KOPT-K1 (cell line): Measurements from ENCODE around the gene VAV3.

Source experiments
- H3K27ac ChIP-seq: fragments of 200-600 bp; sonication (generic); 2 replicates; pipeline ENCODE4 v1.5.1; 2016; ENCODE audit warnings: antibody characterized with exemption, mild to moderate bottlenecking, low read depth, low read length; ENCODE audit not compliant: poor library complexity, severe bottlenecking
- H3K36me3 ChIP-seq: fragments of 200-600 bp; sonication (generic); 2 replicates; pipeline ENCODE4 v1.5.1; 2017; ENCODE audit warnings: antibody characterized with exemption, mild to moderate bottlenecking, low read length, moderate library complexity; ENCODE audit not compliant: insufficient read depth
- H3K9me3 ChIP-seq: fragments of 200-600 bp; sonication (generic); 2 replicates; pipeline ENCODE4 v1.5.1; 2017; ENCODE audit warnings: antibody characterized with exemption, low read length, mild to moderate bottlenecking; ENCODE audit not compliant: insufficient read depth, poor library complexity, severe bottlenecking

Gene VAV3

GRCh38 chr1:107930292-107930691 is 34.7 kb downstream of the VAV3 start:
- Histone ChIP-seq H3K9me3 (no peaks in the 10 kb centered on the region), H3K36me3 (no peaks in the 10 kb centered on the region), H3K27ac (no peak overlapping the region)

GRCh38 chr1:107927820-107928219 is 37.2 kb downstream of the VAV3 start:
- no peaks in the 10 kb centered on the region for H3K9me3 ChIP-seq
- no peaks in the 10 kb centered on the region for H3K36me3 ChIP-seq
- H3K27ac ChIP-seq, result peak overlapping the region; percentile 39

- no peaks in the 10 kb centered on the region for H3K9me3 ChIP-seq
- H3K36me3 ChIP-seq, result no peaks in the 10 kb centered on the region
- peak overlapping the region; percentile 39 for H3K27ac ChIP-seq
These were observed 38.4 kb downstream of the VAV3 start for GRCh38 chr1:107926436-107927080.

GRCh38 chr1:107925565-107925964 is 39.4 kb downstream of the VAV3 start:
- H3K9me3 ChIP-seq, result no peaks in the 10 kb centered on the region
- H3K36me3 ChIP-seq, result no peaks in the 10 kb centered on the region
- H3K27ac ChIP-seq, result no peak overlapping the region

- Histone ChIP-seq H3K36me3 (no peaks in the 10 kb centered on the region), H3K9me3 (peaks cover 7% of the 10 kb centered on the region), H3K27ac (peak overlapping the region; percentile 89)
These were observed 44.0 kb downstream of the VAV3 start for GRCh38 chr1:107920999-107921398.

- H3K27ac ChIP-seq, result peak overlapping the region; percentile 89
- no peaks in the 10 kb centered on the region for H3K36me3 ChIP-seq
- H3K9me3 ChIP-seq, result peaks cover 7% of the 10 kb centered on the region
These were observed 44.4 kb downstream of the VAV3 start for GRCh38 chr1:107920561-107920960.

GRCh38 chr1:107919953-107920352 is 45.0 kb downstream of the VAV3 start:
- Histone ChIP-seq H3K9me3 (peaks cover 7% of the 10 kb centered on the region), H3K27ac (peak overlapping the region; percentile 89), H3K36me3 (no peaks in the 10 kb centered on the region)

- Histone ChIP-seq H3K9me3 (peaks cover 7% of the 10 kb centered on the region), H3K27ac (no peak overlapping the region), H3K36me3 (no peaks in the 10 kb centered on the region)
These were observed 50.7 kb downstream of the VAV3 start for GRCh38 chr1:107914119-107914765.

GRCh38 chr1:107912656-107913055 is 52.3 kb downstream of the VAV3 start:
- Histone ChIP-seq H3K9me3 (no peaks in the 10 kb centered on the region), H3K27ac (no peak overlapping the region), H3K36me3 (no peaks in the 10 kb centered on the region)

- Histone ChIP-seq H3K9me3 (no peaks in the 10 kb centered on the region), H3K36me3 (no peaks in the 10 kb centered on the region), H3K27ac (peak overlapping the region; percentile 58)
These were observed 64.7 kb downstream of the VAV3 start for GRCh38 chr1:107900090-107900945.

GRCh38 chr1:107899655-107900054 is 65.3 kb downstream of the VAV3 start:
- Histone ChIP-seq H3K36me3 (no peaks in the 10 kb centered on the region), H3K9me3 (no peaks in the 10 kb centered on the region), H3K27ac (peak overlapping the region; percentile 58)

GRCh38 chr1:107897438-107898345 is 67.3 kb downstream of the VAV3 start:
- Histone ChIP-seq H3K36me3 (0 out of 2 replicates have a peak, but pooled peaks cover 6% of the 10 kb centered on the region), H3K27ac (peak overlapping the region; percentile 76), H3K9me3 (peaks cover 8% of the 10 kb centered on the region)

GRCh38 chr1:107896936-107897335 is 68.0 kb downstream of the VAV3 start:
- Histone ChIP-seq H3K36me3 (0 out of 2 replicates have a peak, but pooled peaks cover 6% of the 10 kb centered on the region), H3K27ac (peak overlapping the region; percentile 76)

GRCh38 chr1:107896401-107896800 is 68.6 kb downstream of the VAV3 start:
- no peak overlapping the region for H3K27ac ChIP-seq
- H3K9me3 ChIP-seq, result peaks cover 8% of the 10 kb centered on the region
- 0 out of 2 replicates have a peak, but pooled peaks cover 6% of the 10 kb centered on the region for H3K36me3 ChIP-seq

More at GRCh38 chr1:107896936-107897335, 68.0 kb downstream of the VAV3 start:
- H3K9me3 ChIP-seq, result peaks cover 8% of the 10 kb centered on the region
